ENCODE data around the gene AQP12A. TPM values are rescaled to one million over a fixed set of nuclear protein-coding genes. Genes with fewer than 3 reads are reported as not detected.

The AQP12A gene
- total RNA-seq, 1 donor from 2014 or later, result not detected

DNA sequence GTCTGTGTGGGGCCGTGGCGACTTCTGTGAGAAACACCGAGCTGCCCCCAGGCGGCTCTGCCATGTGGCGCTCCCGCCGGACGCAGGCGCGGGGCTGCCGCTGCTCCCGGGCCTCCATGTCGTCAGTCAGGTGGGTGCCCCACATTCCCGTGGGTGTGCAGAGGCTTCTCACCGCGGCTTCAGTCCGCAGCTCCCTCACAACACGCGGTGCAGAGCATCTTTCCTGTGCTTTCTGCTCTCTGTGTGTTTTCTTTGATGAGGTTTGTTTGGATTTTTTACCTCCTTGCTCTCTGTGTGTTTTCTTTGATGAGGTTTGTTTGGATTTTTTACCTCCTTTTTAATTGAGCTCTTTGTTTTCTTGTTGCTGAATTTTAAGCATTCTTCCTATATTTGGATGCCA, 13.0 kb downstream of the AQP12A start:
- Mint-ChIP-seq H3K36me3 (ENCODE audit: unreplicated experiment) (no peaks in the 10 kb centered on the region), H3K4me3 (ENCODE audit: unreplicated experiment) (no peak overlapping the region), H3K4me1 (ENCODE audit: unreplicated experiment) (no peaks in the 10 kb centered on the region), H3K27me3 (ENCODE audit: unreplicated experiment) (peaks cover 40% of the 10 kb centered on the region), H3K9me3 (ENCODE audit: unreplicated experiment) (no peaks in the 10 kb centered on the region), H3K27ac (ENCODE audit: unreplicated experiment) (no peak overlapping the region)
- TF ChIP-seq, protein P1, sequence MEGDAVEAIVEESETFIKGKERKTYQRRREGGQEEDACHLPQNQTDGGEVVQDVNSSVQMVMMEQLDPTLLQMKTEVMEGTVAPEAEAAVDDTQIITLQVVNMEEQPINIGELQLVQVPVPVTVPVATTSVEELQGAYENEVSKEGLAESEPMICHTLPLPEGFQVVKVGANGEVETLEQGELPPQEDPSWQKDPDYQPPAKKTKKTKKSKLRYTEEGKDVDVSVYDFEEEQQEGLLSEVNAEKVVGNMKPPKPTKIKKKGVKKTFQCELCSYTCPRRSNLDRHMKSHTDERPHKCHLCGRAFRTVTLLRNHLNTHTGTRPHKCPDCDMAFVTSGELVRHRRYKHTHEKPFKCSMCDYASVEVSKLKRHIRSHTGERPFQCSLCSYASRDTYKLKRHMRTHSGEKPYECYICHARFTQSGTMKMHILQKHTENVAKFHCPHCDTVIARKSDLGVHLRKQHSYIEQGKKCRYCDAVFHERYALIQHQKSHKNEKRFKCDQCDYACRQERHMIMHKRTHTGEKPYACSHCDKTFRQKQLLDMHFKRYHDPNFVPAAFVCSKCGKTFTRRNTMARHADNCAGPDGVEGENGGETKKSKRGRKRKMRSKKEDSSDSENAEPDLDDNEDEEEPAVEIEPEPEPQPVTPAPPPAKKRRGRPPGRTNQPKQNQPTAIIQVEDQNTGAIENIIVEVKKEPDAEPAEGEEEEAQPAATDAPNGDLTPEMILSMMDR (IDR thresholded peaks at IDR 0.05), result no peak
- DNase-seq (ENCODE audit: extremely low spot score, unreplicated experiment), result no peak

DNA sequence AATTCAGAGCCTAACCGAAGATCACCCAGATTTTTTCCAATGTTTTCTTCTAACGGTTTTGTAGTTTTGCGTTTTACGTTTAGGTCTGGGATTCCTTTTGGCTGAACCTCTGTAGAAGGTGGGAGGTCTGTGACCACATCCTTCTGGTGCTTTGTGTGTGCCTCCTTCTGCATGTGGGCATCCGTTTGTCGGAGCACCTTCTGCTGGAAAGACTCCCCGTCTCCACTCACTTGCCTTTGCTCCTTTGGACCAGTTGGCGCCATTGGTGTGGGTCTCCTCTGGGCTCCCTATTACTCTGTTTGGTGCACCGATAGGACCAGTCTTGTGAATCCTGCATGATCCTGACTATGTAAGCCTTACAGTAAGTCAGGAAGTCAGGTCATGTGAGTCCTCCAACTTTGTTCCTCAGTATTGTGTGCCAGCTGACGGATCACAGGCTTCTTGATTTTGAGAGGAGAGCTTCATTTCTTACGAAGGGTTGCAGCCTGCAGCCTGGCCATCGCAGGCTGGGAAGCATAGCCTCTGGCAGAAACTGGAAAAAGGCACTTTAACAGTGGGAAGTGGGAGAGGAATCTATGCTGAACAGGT, 13.6 kb downstream of the AQP12A start:
- TF ChIP-seq, protein P1 (IDR thresholded peaks at IDR 0.05), result no peak
- Mint-ChIP-seq H3K36me3 (ENCODE audit: unreplicated experiment) (no peaks in the 10 kb centered on the region), H3K27me3 (ENCODE audit: unreplicated experiment) (peaks cover 40% of the 10 kb centered on the region), H3K4me1 (ENCODE audit: unreplicated experiment) (no peaks in the 10 kb centered on the region), H3K27ac (ENCODE audit: unreplicated experiment) (no peak overlapping the region), H3K4me3 (ENCODE audit: unreplicated experiment) (no peak overlapping the region), H3K9me3 (ENCODE audit: unreplicated experiment) (no peaks in the 10 kb centered on the region)
- DNase-seq (ENCODE audit: extremely low spot score, unreplicated experiment), result no peak

DNA sequence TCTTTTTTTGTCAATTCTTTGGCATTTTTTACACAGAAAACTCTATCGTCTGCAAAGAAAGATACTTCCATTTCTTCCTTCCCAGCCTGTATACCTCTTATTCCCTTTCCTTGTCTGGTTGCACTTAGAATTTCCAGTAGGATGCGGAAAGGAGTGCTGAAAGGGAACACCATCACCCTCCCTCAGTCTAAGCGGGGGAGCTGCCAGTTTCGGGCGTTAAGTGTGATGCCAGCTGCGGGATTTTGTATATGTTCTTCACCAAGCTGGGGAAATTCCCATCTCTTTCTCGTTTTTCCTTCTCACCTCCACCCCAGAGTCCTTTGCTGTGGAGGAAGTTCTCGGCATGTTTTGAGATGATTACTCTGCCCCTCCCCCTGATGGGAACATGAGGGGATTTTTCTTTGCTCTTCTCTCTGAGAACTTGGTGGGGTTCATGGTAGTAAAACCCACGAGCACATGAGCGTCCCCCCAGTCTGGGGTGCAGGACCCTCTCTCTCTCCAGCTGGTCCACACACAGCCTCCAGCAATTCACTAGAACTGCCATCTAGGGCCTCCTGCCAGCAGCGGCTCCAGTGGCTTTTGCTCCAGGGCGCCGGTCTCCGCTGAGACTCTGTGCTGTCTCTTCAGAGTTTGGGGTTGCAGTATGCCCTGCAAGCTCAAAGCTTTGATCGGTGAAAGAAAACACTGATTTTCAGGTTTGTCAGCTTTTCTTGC, 15.5 kb downstream of the AQP12A start:
- Mint-ChIP-seq H3K4me1 (ENCODE audit: unreplicated experiment) (no peaks in the 10 kb centered on the region), H3K27ac (ENCODE audit: unreplicated experiment) (no peak overlapping the region), H3K9me3 (ENCODE audit: unreplicated experiment) (no peaks in the 10 kb centered on the region), H3K27me3 (ENCODE audit: unreplicated experiment) (peaks cover 40% of the 10 kb centered on the region), H3K4me3 (ENCODE audit: unreplicated experiment) (no peak overlapping the region), H3K36me3 (ENCODE audit: unreplicated experiment) (no peaks in the 10 kb centered on the region)
- TF ChIP-seq, protein P1 (IDR thresholded peaks at IDR 0.05), result no peak
- no peak for DNase-seq (ENCODE audit: extremely low spot score, unreplicated experiment)

DNA sequence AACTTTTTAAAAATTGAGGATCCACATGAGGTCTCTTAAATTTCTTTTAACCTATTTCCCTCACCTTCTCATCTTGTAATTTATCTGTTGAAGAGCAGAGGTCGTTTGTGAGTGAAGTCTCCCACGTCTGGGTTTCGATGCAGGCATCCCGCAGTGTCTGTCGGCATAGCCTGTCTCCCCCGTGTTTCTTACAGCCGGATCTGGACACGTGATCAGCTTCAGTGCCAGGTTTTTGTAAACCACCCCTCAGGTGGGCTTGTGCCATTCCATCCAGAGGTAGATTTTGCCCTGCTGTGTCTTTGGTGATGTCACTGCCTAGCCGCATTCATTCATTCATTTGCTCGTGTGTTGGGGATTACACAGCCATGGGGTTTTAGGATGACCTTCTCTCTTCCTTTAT, 16.2 kb downstream of the AQP12A start:
- no peak overlapping the region for H3K27ac Mint-ChIP-seq (ENCODE audit: unreplicated experiment)
- DNase-seq (ENCODE audit: extremely low spot score, unreplicated experiment), result no peak
- H3K4me1 Mint-ChIP-seq (ENCODE audit: unreplicated experiment), result no peaks in the 10 kb centered on the region
- H3K9me3 Mint-ChIP-seq (ENCODE audit: unreplicated experiment), result no peaks in the 10 kb centered on the region
- H3K4me3 Mint-ChIP-seq (ENCODE audit: unreplicated experiment), result no peak overlapping the region
- H3K27me3 Mint-ChIP-seq (ENCODE audit: unreplicated experiment), result peaks cover 40% of the 10 kb centered on the region
- TF ChIP-seq, protein P1 (IDR thresholded peaks at IDR 0.05), result no peak
- no peaks in the 10 kb centered on the region for H3K36me3 Mint-ChIP-seq (ENCODE audit: unreplicated experiment)

DNA sequence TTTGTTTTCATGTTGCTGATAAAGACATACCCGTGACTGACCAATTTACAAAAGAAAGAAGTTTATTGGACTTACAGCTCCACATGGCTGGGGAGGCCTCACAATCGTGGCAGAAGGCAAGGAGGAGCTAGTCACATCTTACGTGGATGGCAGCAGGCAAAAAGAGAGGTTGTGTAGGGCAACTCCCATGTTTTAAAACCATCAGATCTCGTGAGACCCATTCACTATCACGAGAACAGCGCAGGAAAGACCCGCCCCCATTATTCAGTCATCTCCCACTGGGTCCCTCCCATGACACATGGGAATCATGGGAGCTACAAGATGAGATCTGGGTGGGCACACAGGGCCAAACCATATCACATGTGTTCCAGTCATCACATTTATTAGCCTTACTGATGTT, 16.8 kb downstream of the AQP12A start:
- no peak overlapping the region for H3K27ac Mint-ChIP-seq (ENCODE audit: unreplicated experiment)
- DNase-seq (ENCODE audit: extremely low spot score, unreplicated experiment), result no peak
- no peak overlapping the region for H3K4me3 Mint-ChIP-seq (ENCODE audit: unreplicated experiment)
- H3K4me1 Mint-ChIP-seq (ENCODE audit: unreplicated experiment), result no peaks in the 10 kb centered on the region
- TF ChIP-seq, protein P1 (IDR thresholded peaks at IDR 0.05), result no peak
- no peaks in the 10 kb centered on the region for H3K36me3 Mint-ChIP-seq (ENCODE audit: unreplicated experiment)
- peaks cover 40% of the 10 kb centered on the region for H3K27me3 Mint-ChIP-seq (ENCODE audit: unreplicated experiment)
- no peaks in the 10 kb centered on the region for H3K9me3 Mint-ChIP-seq (ENCODE audit: unreplicated experiment)
